Measurements from ENCODE around the gene SGF29.
"Not testable (repeated sequence)": the region's sequence is repeated elsewhere in the genome, so short reads cannot be mapped to it uniquely, and the experiment has no call there.

DNA sequence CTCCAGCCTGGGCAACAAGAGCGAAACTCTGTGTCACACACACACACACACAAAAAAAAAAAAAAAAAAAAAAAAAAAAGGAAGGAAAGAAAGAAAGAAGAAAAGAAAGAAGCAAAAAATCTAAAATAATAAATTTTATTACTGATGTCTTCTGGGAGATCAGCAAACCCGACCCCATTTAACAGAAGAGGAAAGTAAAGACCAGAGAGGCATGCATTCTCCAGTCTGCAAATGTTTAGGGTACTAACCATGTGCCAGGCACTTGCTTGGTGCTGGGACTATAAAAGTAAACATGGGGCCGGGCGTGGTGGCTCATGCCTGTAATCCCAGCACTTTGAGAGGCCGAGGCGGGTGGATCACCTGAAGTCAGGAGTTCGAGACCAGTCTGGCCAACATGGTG, 7.8 kb upstream of the SGF29 start:
- not testable (repeated sequence) for TF ChIP-seq CTCF (IDR thresholded peaks at IDR 0.05); ZFX (IDR thresholded peaks at IDR 0.05; ENCODE audit: borderline replicate concordance)
